Rectal smooth muscle tissue (tissue), 1 donor: Measurements from ENCODE around the gene CHST9.
A peak's percentile ranks its signal among the peaks of the same experiment; 100 is the strongest.

ENCODE experiments used
- H3K27ac ChIP-seq: one replicate; pipeline ENCODE4 v1.7.0; 2013; ENCODE audit warnings: low read depth, low read length, inconsistent platforms
- H3K27me3 ChIP-seq: one replicate; pipeline ENCODE4 v1.7.0; 2013; ENCODE audit warnings: low read length; ENCODE audit not compliant: control insufficient read depth, insufficient read depth
- H3K36me3 ChIP-seq: one replicate; pipeline ENCODE4 v1.7.0; 2013; ENCODE audit warnings: low read length; ENCODE audit not compliant: control insufficient read depth, insufficient read depth
- H3K4me1 ChIP-seq: one replicate; pipeline ENCODE4 v1.7.0; 2013; ENCODE audit warnings: low read length; ENCODE audit not compliant: control insufficient read depth, insufficient read depth
- H3K4me3 ChIP-seq: one replicate; pipeline ENCODE4 v1.7.0; 2013; ENCODE audit warnings: low read length
- H3K9ac ChIP-seq: one replicate; pipeline ENCODE4 v1.7.0; 2013; ENCODE audit warnings: low read length

Gene CHST9

GRCh38 chr18:27061488-27062095, 123.5 kb downstream of the CHST9 start:
- Histone ChIP-seq H3K36me3 (no peaks in the 10 kb centered on the region), H3K4me1 (peaks cover 7% of the 10 kb centered on the region), H3K9ac (no peak overlapping the region), H3K4me3 (no peak overlapping the region), H3K27me3 (no peaks in the 10 kb centered on the region), H3K27ac (no peak overlapping the region)

- Histone ChIP-seq H3K27ac (peak overlapping the region; percentile 82), H3K27me3 (no peaks in the 10 kb centered on the region), H3K36me3 (no peaks in the 10 kb centered on the region), H3K9ac (no peak overlapping the region), H3K4me3 (peak overlapping the region; percentile 26), H3K4me1 (peaks cover 7% of the 10 kb centered on the region)
Observed at GRCh38 chr18:27057519-27058234, 127.4 kb downstream of the CHST9 start.

DNA sequence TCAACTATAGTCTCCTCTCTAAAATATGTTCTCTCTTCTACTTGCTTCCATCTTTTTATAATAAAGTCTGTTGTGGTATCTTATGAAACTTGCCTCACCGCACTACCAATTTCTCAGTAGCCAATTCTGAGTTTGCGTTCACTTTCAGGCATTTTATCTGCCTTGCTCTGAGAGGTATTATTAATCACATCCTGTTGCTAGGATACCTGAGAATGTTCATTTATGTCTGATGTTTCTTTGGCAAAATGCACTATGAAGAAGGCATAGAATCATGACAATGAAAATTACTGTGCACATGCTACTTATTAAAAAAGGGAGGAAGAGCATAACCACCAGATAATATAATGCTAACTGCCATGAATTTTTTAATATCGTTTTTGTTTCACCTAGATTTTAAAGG, 130.2 kb downstream of the CHST9 start:
- no peak overlapping the region for H3K27ac ChIP-seq
- H3K9ac ChIP-seq: no peak overlapping the region
- H3K36me3 ChIP-seq: no peaks in the 10 kb centered on the region
- H3K4me3 ChIP-seq: no peak overlapping the region
- H3K4me1 ChIP-seq: peaks cover 7% of the 10 kb centered on the region
- no peaks in the 10 kb centered on the region for H3K27me3 ChIP-seq

DNA sequence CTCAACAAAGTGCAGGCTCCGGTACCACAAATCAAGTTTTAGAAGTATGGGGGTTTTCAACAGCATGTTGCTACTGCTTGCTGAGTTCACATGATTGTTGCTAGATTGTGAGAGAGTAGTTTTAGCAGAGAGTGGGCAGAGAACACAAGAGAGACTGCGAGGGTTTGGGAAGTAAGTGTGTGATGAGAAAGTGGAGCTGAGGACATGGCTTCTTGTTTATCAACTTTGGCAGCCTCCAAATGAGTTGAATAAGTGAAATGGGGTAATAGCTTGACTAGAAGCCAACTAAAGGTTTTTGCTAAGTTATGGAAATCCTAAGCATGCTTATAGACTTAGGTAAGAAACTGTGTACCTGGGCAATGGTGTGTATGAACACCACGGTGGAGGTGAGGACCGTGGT, 135.1 kb downstream of the CHST9 start:
- H3K27ac ChIP-seq: no peak overlapping the region

DNA sequence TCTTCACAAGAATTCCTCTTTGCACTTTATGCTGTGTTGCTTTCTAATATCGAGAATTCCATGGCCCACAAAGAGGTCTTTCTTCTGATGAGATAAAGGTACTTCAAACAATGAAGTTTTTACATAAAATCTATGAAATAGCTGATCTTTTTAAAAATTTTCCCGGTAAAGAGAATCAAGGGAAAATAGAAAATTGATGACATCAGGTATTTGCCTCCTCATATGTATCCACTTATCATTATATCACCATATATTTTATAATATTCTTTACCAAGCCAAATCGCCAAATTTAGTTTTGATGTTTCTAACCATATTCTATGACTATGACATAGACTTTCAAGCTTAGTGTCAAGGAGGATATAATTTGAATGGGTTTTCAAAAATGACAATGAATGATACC, 139.8 kb downstream of the CHST9 start:
- Histone ChIP-seq H3K27me3 (no peaks in the 10 kb centered on the region), H3K27ac (no peak overlapping the region), H3K4me3 (no peak overlapping the region)

More for the DNA sequence above, 135.1 kb downstream of the CHST9 start:
- Histone ChIP-seq H3K27me3 (no peaks in the 10 kb centered on the region), H3K36me3 (no peaks in the 10 kb centered on the region), H3K9ac (no peak overlapping the region), H3K4me1 (no peaks in the 10 kb centered on the region), H3K4me3 (no peak overlapping the region)

DNA sequence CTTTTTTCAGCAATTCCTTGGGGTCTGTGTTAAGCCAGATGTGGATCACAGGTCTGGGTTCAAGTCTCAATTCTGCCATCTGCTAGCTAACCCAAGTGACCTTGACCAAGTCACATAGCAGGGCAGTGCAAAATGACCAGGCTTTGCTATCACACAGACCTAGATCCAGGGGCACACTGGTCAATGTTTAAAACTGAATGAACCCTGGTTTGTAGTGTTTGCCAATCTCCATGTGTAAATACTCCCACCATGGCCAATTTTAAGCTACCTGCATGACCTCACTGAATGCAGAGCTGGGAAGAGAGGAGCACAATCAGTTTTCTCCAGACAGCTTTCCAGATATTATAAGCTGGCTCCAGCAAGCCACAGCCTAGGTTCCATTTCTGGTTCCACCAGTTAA, 142.9 kb downstream of the CHST9 start:
- H3K36me3 ChIP-seq: no peaks in the 10 kb centered on the region
- no peaks in the 10 kb centered on the region for H3K4me1 ChIP-seq
- H3K27me3 ChIP-seq: no peaks in the 10 kb centered on the region
- no peak overlapping the region for H3K27ac ChIP-seq
- no peak overlapping the region for H3K4me3 ChIP-seq
- H3K9ac ChIP-seq: no peak overlapping the region

More for the DNA sequence above, 139.8 kb downstream of the CHST9 start:
- Histone ChIP-seq H3K4me1 (no peaks in the 10 kb centered on the region), H3K36me3 (no peaks in the 10 kb centered on the region), H3K9ac (no peak overlapping the region)

- Histone ChIP-seq H3K36me3 (no peaks in the 10 kb centered on the region), H3K4me3 (no peak overlapping the region), H3K4me1 (no peaks in the 10 kb centered on the region), H3K27ac (no peak overlapping the region), H3K27me3 (no peaks in the 10 kb centered on the region), H3K9ac (no peak overlapping the region)
Observed at GRCh38 chr18:27040796-27041195, 144.3 kb downstream of the CHST9 start.

- H3K27ac ChIP-seq: no peak overlapping the region
- no peaks in the 10 kb centered on the region for H3K27me3 ChIP-seq
- H3K36me3 ChIP-seq: no peaks in the 10 kb centered on the region
- H3K4me1 ChIP-seq: no peaks in the 10 kb centered on the region
- no peak overlapping the region for H3K4me3 ChIP-seq
- no peak overlapping the region for H3K9ac ChIP-seq
Observed at GRCh38 chr18:27033722-27034121, 151.4 kb downstream of the CHST9 start.

GRCh38 chr18:27030421-27030820, 154.7 kb downstream of the CHST9 start:
- Histone ChIP-seq H3K36me3 (no peaks in the 10 kb centered on the region), H3K4me1 (no peaks in the 10 kb centered on the region), H3K27me3 (no peaks in the 10 kb centered on the region), H3K27ac (no peak overlapping the region), H3K4me3 (no peak overlapping the region), H3K9ac (no peak overlapping the region)

DNA sequence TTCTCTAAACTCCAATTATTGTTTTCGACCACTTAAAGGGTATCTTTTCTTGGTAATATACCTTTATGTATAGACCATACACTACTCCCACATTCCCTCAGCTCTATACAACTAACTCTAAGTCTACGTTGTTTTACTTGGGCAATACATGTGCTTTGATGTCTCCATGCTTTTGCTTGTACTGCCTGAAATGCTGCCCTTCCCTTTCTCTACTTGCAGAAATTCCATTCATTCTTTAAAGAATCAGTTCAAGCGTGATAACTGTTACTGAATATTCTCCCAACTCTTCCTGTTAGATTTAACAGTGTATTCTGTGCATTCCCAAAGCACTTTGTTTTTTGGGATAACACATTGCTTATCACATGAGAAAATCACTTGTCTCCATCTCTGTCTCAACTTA, 162.6 kb downstream of the CHST9 start:
- Histone ChIP-seq H3K27ac (no peak overlapping the region), H3K27me3 (no peaks in the 10 kb centered on the region), H3K4me3 (no peak overlapping the region), H3K9ac (no peak overlapping the region), H3K36me3 (no peaks in the 10 kb centered on the region), H3K4me1 (no peaks in the 10 kb centered on the region)

- no peak overlapping the region for H3K27ac ChIP-seq
- H3K27me3 ChIP-seq: no peaks in the 10 kb centered on the region
- H3K4me1 ChIP-seq: no peaks in the 10 kb centered on the region
- no peak overlapping the region for H3K4me3 ChIP-seq
- H3K36me3 ChIP-seq: no peaks in the 10 kb centered on the region
- no peak overlapping the region for H3K9ac ChIP-seq
Observed at GRCh38 chr18:27017901-27018500, 167.1 kb downstream of the CHST9 start.

DNA sequence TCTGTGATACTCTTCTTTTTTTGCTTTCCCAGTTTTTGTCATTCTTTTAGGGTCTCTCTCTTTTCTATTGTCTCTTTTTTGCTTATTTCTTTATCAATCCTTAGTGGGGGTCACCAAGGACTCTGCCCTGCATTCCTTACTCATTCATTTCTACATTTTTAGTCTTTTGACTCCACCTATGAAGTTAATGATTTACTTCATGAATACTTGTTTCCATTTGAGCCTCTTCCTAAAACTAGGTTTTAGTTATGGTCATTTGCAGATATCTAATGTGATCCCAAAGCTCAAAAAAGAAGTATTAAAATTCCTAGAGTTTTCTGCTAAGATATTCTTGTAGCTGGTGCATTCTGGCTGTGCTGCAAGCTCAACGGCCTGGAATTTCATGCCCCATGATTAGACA, 170.3 kb downstream of the CHST9 start:
- Histone ChIP-seq H3K36me3 (no peaks in the 10 kb centered on the region), H3K27ac (no peak overlapping the region), H3K9ac (no peak overlapping the region), H3K4me3 (no peak overlapping the region), H3K27me3 (no peaks in the 10 kb centered on the region), H3K4me1 (no peaks in the 10 kb centered on the region)

GRCh38 chr18:27010784-27011183, 174.3 kb downstream of the CHST9 start:
- H3K4me1 ChIP-seq: no peaks in the 10 kb centered on the region
- no peak overlapping the region for H3K27ac ChIP-seq
- H3K27me3 ChIP-seq: no peaks in the 10 kb centered on the region
- H3K4me3 ChIP-seq: no peak overlapping the region
- H3K9ac ChIP-seq: no peak overlapping the region
- no peaks in the 10 kb centered on the region for H3K36me3 ChIP-seq
